Lower lobe of right lung (tissue), 2 donors: ENCODE measurements around the gene MAP3K14. TPM values are rescaled to one million over a fixed set of nuclear protein-coding genes. Genes with fewer than 3 reads are reported as not detected.

ENCODE experiments used
- ATAC-seq, 2 donors: fragments of 200-7000 bp; cut with Tn5 transposase; one replicate each; pipeline ENCODE4 v1.9.1; 2020 to 2022; ENCODE audit warnings: mild to moderate bottlenecking in 2 of 2, moderate library complexity in 2 of 2
- DNase-seq: peaks from one replicate; pipeline ENCODE4 v3.0.0-alpha.2; 2020
- H3K27ac ChIP-seq: fragments of 200-600 bp; one replicate; pipeline ENCODE4 v1.8.0; 2022
- H3K27me3 ChIP-seq: fragments of 200-600 bp; one replicate; pipeline ENCODE4 v1.8.0; 2022; ENCODE audit warnings: low read depth
- H3K36me3 ChIP-seq: fragments of 200-600 bp; one replicate; pipeline ENCODE4 v1.8.0; 2022; ENCODE audit warnings: mild to moderate bottlenecking
- H3K4me1 ChIP-seq: fragments of 200-600 bp; one replicate; pipeline ENCODE4 v1.8.0; 2022
- H3K4me3 ChIP-seq: fragments of 200-600 bp; one replicate; pipeline ENCODE4 v1.8.0; 2022; ENCODE audit warnings: mild to moderate bottlenecking
- H3K9me3 ChIP-seq: fragments of 200-600 bp; one replicate; pipeline ENCODE4 v1.8.0; 2022
- CTCF ChIP-seq: fragments of 200-600 bp; IDR thresholded peaks from one replicate; pipeline ENCODE4 v1.8.0; 2022; ENCODE audit warnings: antibody characterized with exemption, mild to moderate bottlenecking
- intact Hi-C: fragments of 100-400 bp; cut with DNase I; formaldehyde crosslinking; loops from one replicate; pipeline ENCODE4 v1.11.0; 2022
- total RNA-seq: library from RNA; stranded (reverse); fragmentation: NEBNext Ultra II Directional; extraction: Animal tissue kit (Norgen Biotek cat#: 25700); gene quantifications from one replicate; pipeline ENCODE4 v1.2.1, GENCODE V29; 2021
- donor health status: DM: no; HTN: yes; CAD: no; lungs with severe emphysema.

Gene MAP3K14
- total RNA-seq, 1 donor from 2014 or later = 9.3 TPM

GRCh38 chr17:45313996-45314740 is 2.7 kb downstream of the MAP3K14 start:
- DNase-seq (no peak), ATAC-seq (no peak)
- peak overlapping the region; percentile 80 for H3K4me3 ChIP-seq
- intact Hi-C loops = no loop called here
- no peaks in the 10 kb centered on the region for H3K27me3 ChIP-seq
- H3K9me3 ChIP-seq = no peaks in the 10 kb centered on the region
- peaks cover 78% of the 10 kb centered on the region for H3K4me1 ChIP-seq
- peak overlapping the region; percentile 88 for H3K27ac ChIP-seq
- H3K36me3 ChIP-seq = no peaks in the 10 kb centered on the region
- no peak for TF ChIP-seq CTCF

GRCh38 chr17:45313421-45313771 is 3.4 kb downstream of the MAP3K14 start:
- DNase-seq (no peak), ATAC-seq (no peak)
- no peak for TF ChIP-seq CTCF
- no peaks in the 10 kb centered on the region for H3K9me3 ChIP-seq
- peaks cover 86% of the 10 kb centered on the region for H3K4me1 ChIP-seq
- H3K27ac ChIP-seq = peak overlapping the region; percentile 88
- intact Hi-C loops = no loop called here
- H3K4me3 ChIP-seq = no peak overlapping the region
- no peaks in the 10 kb centered on the region for H3K27me3 ChIP-seq
- H3K36me3 ChIP-seq = no peaks in the 10 kb centered on the region

- Histone ChIP-seq H3K9me3 (no peaks in the 10 kb centered on the region), H3K4me3 (peak overlapping the region; percentile 37), H3K36me3 (no peaks in the 10 kb centered on the region), H3K4me1 (peaks cover 88% of the 10 kb centered on the region), H3K27ac (peak overlapping the region; percentile 88), H3K27me3 (no peaks in the 10 kb centered on the region)
- TF ChIP-seq CTCF = no peak
- intact Hi-C loops = no loop called here
- ATAC-seq = no peak
- no peak for DNase-seq
Measured at GRCh38 chr17:45312477-45313420, 4.1 kb downstream of the MAP3K14 start.

GRCh38 chr17:45311760-45312476 is 4.9 kb downstream of the MAP3K14 start:
- Histone ChIP-seq H3K27ac (peak overlapping the region; percentile 88), H3K4me1 (peaks cover 93% of the 10 kb centered on the region), H3K27me3 (no peaks in the 10 kb centered on the region), H3K9me3 (no peaks in the 10 kb centered on the region), H3K4me3 (peak overlapping the region; percentile 37), H3K36me3 (no peaks in the 10 kb centered on the region)
- ATAC-seq (peak; percentile 40 to 60), DNase-seq (peak; percentile 81)
- no peak for TF ChIP-seq CTCF
- intact Hi-C loops = no loop called here

- H3K4me3 ChIP-seq = peak overlapping the region; percentile 37
- ATAC-seq = no peak
- no peaks in the 10 kb centered on the region for H3K9me3 ChIP-seq
- peak overlapping the region; percentile 88 for H3K27ac ChIP-seq
- peaks cover 98% of the 10 kb centered on the region for H3K4me1 ChIP-seq
- intact Hi-C loops = no loop called here
- H3K27me3 ChIP-seq = no peaks in the 10 kb centered on the region
- no peak for TF ChIP-seq CTCF
- DNase-seq = no peak
- H3K36me3 ChIP-seq = no peaks in the 10 kb centered on the region
Measured at GRCh38 chr17:45311401-45311759, 5.4 kb downstream of the MAP3K14 start.
